Brain microvascular endothelial cell (primary cell): ENCODE measurements around the gene STYXL1.

ENCODE experiments used
- DNase-seq: peaks from one replicate; pipeline ENCODE4 v3.0.0-alpha.2; 2020
- H3K27ac ChIP-seq: fragments of 250-450 bp; sonication (Bioruptor Pico); 2 replicates; pipeline ENCODE4 v1.5.1; 2020; ENCODE audit warnings: mild to moderate bottlenecking, moderate library complexity
- H3K27me3 ChIP-seq: fragments of 250-450 bp; sonication (Bioruptor Pico); replicated peaks from 2 replicates; pipeline ENCODE4 v1.5.1; 2020; ENCODE audit warnings: mild to moderate bottlenecking
- H3K36me3 ChIP-seq: fragments of 250-450 bp; sonication (Bioruptor Pico); replicated peaks from 2 replicates; pipeline ENCODE4 v1.5.1; 2020; ENCODE audit warnings: mild to moderate bottlenecking
- H3K4me3 ChIP-seq: 2 replicates; pipeline ENCODE4 v1.5.1; 2011; ENCODE audit warnings: low read depth, mild to moderate bottlenecking, control low read depth, low read length, moderate library complexity
- CTCF ChIP-seq: IDR thresholded peaks from 2 replicates; pipeline ENCODE4 v1.5.1; 2011; ENCODE audit warnings: low read depth, mild to moderate bottlenecking, moderate library complexity, low read length, control low read depth, inconsistent platforms; ENCODE audit errors: missing control alignments
- in situ Hi-C: cut with HindIII; loops from 2 replicates; pipeline ENCODE4 v1.10.0; 2017; ENCODE audit warnings: low sequenced_read_pairs, low pct_ligation_motif_present

The STYXL1 gene

DNA sequence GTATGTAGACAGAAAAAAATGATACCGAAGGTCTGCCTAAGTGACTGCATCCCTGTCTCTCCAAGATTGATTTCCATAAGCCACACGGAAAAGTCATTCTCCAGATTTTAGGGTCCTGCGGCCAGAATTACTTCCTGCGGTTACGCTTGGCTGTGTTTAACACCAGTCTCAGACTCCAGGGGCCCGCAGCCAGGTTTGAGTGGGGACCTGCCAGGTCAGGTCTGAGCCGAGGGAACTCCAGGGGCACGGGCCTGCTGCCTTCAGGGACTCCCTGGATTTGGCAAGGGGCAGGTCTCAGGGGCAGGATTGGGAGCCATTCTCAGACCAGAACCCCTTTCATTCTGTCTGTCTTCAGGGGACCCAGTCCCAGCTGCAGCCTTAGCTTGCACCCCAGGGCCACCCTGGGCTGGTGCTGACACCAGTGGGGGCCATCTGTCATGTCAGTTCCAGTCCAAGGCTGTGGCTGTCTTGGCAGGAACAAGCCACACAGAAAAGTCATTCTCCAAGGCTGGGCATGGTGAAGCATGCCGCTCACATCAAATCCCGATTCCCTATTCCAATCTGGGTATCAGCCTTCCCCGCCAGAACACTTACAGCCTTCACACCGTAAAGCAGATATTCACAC lies 92.4 kb downstream of the STYXL1 start:
- TF ChIP-seq CTCF = no peak
- no peaks in the 10 kb centered on the region for H3K27me3 ChIP-seq
- peaks cover 3% of the 10 kb centered on the region for H3K36me3 ChIP-seq
- DNase-seq = no peak
- peak overlapping the region; percentile 36 for H3K27ac ChIP-seq
- H3K4me3 ChIP-seq = no peak overlapping the region
- in situ Hi-C loops = no loop called here

DNA sequence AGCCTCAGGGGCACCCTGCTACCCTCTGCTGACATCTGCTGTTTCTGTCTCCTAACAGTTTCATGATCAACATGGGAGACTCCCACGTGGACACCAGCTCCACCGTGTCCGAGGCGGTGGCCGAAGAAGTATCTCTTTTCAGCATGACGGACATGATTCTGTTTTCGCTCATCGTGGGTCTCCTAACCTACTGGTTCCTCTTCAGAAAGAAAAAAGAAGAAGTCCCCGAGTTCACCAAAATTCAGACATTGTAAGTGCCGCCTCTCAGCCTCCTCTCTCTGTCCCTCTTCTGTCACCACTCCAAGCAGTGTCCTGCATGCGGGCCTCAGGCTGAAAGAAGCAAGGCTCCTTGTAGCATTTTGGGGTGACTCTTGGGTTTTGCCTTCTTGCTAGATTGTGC lies 93.9 kb downstream of the STYXL1 start:
- Histone ChIP-seq H3K4me3 (no peak overlapping the region), H3K36me3 (peaks cover 3% of the 10 kb centered on the region), H3K27me3 (no peaks in the 10 kb centered on the region), H3K27ac (no peak overlapping the region)
- no peak for DNase-seq
- in situ Hi-C loops = no loop called here
- TF ChIP-seq CTCF = no peak

DNA sequence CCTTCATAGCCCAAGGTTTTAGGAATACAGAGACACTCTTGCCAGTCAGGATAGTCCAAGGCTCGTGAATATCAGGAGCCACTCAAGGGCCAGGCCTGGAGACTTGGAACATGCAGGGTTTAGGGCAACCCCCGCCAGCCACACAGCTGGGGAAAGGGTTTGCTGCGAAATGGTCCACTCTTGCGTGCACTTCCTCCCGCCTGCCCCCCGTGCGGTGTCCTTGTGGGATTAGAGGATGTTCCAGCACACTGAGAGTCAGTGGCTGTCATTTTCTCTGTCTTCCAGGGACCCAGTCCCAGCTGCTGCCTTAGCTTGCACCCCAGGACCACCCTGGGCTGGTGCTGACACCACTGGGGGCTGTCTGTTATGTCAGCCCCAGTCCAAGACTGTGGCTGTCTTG lies 94.4 kb downstream of the STYXL1 start:
- Histone ChIP-seq H3K27me3 (no peaks in the 10 kb centered on the region), H3K27ac (no peak overlapping the region), H3K4me3 (no peak overlapping the region), H3K36me3 (peaks cover 3% of the 10 kb centered on the region)
- no peak for TF ChIP-seq CTCF
- DNase-seq = no peak
- in situ Hi-C loops = no loop called here

- DNase-seq = peak; percentile 56
- no peak overlapping the region for H3K4me3 ChIP-seq
- in situ Hi-C loops = no loop called here
- H3K36me3 ChIP-seq = peaks cover 3% of the 10 kb centered on the region
- no peak overlapping the region for H3K27ac ChIP-seq
- H3K27me3 ChIP-seq = no peaks in the 10 kb centered on the region
- TF ChIP-seq CTCF = no peak
These were observed 96.3 kb downstream of the STYXL1 start for GRCh38 chr7:75951506-75951905.

- no peak overlapping the region for H3K27ac ChIP-seq
- no peak for TF ChIP-seq CTCF
- H3K36me3 ChIP-seq = no peaks in the 10 kb centered on the region
- H3K4me3 ChIP-seq = no peak overlapping the region
- no peaks in the 10 kb centered on the region for H3K27me3 ChIP-seq
- no peak for DNase-seq
- in situ Hi-C loops = no loop called here
These were observed 97.6 kb downstream of the STYXL1 start for GRCh38 chr7:75950111-75950681.

DNA sequence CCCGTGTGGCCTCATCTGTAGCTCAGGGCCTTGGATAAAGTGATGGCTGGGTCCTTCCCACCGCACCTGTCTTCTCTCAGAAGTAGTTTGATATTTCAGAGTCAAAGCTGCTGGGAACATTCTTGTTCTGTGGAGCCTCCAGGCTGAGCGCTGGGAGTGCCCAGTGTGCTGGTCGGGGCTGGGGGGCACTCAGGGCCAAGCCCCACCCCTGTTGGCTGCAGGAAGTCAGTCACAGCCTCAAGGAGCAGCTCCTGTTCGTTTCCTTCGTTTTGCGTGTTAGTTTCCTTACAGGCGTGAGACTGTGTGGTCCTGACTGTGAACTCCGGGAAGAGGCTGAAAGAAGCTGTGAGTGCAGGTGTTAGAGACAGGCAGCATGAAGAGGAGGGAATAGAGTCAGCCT lies 99.6 kb downstream of the STYXL1 start:
- TF ChIP-seq CTCF = no peak
- Histone ChIP-seq H3K36me3 (no peaks in the 10 kb centered on the region), H3K4me3 (no peak overlapping the region), H3K27me3 (no peaks in the 10 kb centered on the region), H3K27ac (no peak overlapping the region)
- no peak for DNase-seq
- in situ Hi-C loops = no loop called here
